H1 (cell line): Measurements from ENCODE around the gene SRRM4. TPM values are rescaled to one million over a fixed set of nuclear protein-coding genes. Genes with fewer than 3 reads are reported as not detected.

ENCODE experiments used
- CTCF ChIA-PET: fragments of 300-600 bp; sonication (Branson Sonifier 250); formaldehyde crosslinking; loops from one replicate; lab custom pipeline; 2021; ENCODE audit not compliant: partially characterized antibody; lab: Charles Lee
- POLR2A ChIA-PET: fragments of 300-600 bp; sonication (Branson Sonifier 250); formaldehyde crosslinking; loops from one replicate; lab custom pipeline; 2021; ENCODE audit warnings: inconsistent platforms; ENCODE audit not compliant: partially characterized antibody; lab: Charles Lee
- DNase-seq, 2 experiments: peaks; one replicate each; pipeline versions ENCODE4 v3.0.0 to v3.0.0-alpha.2; 2010 to 2022; ENCODE audit warnings: low spot score in 2 of 2, low read depth in 1 of 2, mixed read lengths in 1 of 2
- FAIRE-seq: peaks from 2 replicates; lab custom pipeline; 2011; peaks lifted over from hg19 to GRCh38; lab: Jason Lieb, UNC
- H2AFZ ChIP-seq: 2 replicates; pipeline ENCODE4 v1.8.1; 2012; ENCODE audit warnings: low read length, inconsistent platforms
- H2AK5ac ChIP-seq: 2 replicates; pipeline ENCODE4 v1.6.1; 2013; ENCODE audit warnings: low read depth, low read length
- H2BK120ac ChIP-seq: replicated peaks from 2 replicates; pipeline ENCODE3; 2013; ENCODE audit warnings: low read depth, low read length, inconsistent platforms
- H2BK12ac ChIP-seq: 2 replicates; pipeline ENCODE4 v1.6.1; 2013; ENCODE audit warnings: low read depth, low read length
- H2BK15ac ChIP-seq: 2 replicates; pipeline ENCODE4 v1.6.1; 2013; ENCODE audit warnings: low read length
- H2BK20ac ChIP-seq: 2 replicates; pipeline ENCODE4 v1.6.1; 2013; ENCODE audit warnings: low read length
- H2BK5ac ChIP-seq: 2 replicates; pipeline ENCODE4 v1.6.1; 2013; ENCODE audit warnings: low read depth, low read length
- H3K14ac ChIP-seq: 2 replicates; pipeline ENCODE4 v1.6.1; 2013; ENCODE audit warnings: inconsistent platforms; ENCODE audit not compliant: insufficient read length
- H3K18ac ChIP-seq: 2 replicates; pipeline ENCODE4 v1.6.1; 2013; ENCODE audit warnings: low read length; ENCODE audit errors: extremely low read depth
- H3K23ac ChIP-seq: 2 replicates; pipeline ENCODE4 v1.6.1; 2013; ENCODE audit warnings: inconsistent platforms; ENCODE audit not compliant: insufficient read length
- H3K23me2 ChIP-seq: 2 replicates; pipeline ENCODE4 v1.6.1; 2013; ENCODE audit warnings: low read depth, low read length
- H3K27ac ChIP-seq: 2 replicates; pipeline ENCODE4 v1.6.1; 2011; ENCODE audit warnings: low read depth, low read length, inconsistent platforms
- H3K27me3 ChIP-seq, 4 experiments: replicated peaks in 1 of 4; 1 replicate in 1 of 4; 2 replicates in 3 of 4; pipeline versions ENCODE4 v1.6.1 to v1.8.1; 2011 to 2013; ENCODE audit warnings: low read length in 3 of 4, mild to moderate bottlenecking in 3 of 4, inconsistent platforms in 2 of 4, mixed read lengths in 2 of 4, moderate library complexity in 1 of 4; ENCODE audit not compliant: control insufficient read depth in 3 of 4, insufficient read depth in 3 of 4; ENCODE audit errors: extremely low read depth in 1 of 4
- H3K36me3 ChIP-seq, 4 experiments: 2 replicates each; pipeline versions ENCODE4 v1.6.1 to v1.8.1; 2011 to 2013; ENCODE audit warnings: mild to moderate bottlenecking in 4 of 4, low read length in 3 of 4, moderate library complexity in 2 of 4, control low read depth in 1 of 4, inconsistent platforms in 1 of 4; ENCODE audit not compliant: insufficient read depth in 4 of 4, control insufficient read depth in 2 of 4
- H3K4ac ChIP-seq: replicated peaks from 2 replicates; pipeline ENCODE3; 2013; ENCODE audit warnings: low read length, low read depth, mixed read lengths, inconsistent platforms; ENCODE audit not compliant: insufficient read length
- H3K4me1 ChIP-seq, 4 experiments: replicated peaks in 1 of 4; 1 replicate in 1 of 4; 2 replicates in 3 of 4; pipeline versions ENCODE4 v1.6.1 to v1.8.1; 2011 to 2013; ENCODE audit warnings: low read length in 3 of 4, inconsistent platforms in 2 of 4, mixed read lengths in 1 of 4; ENCODE audit not compliant: insufficient read depth in 4 of 4, control insufficient read depth in 3 of 4
- H3K4me2 ChIP-seq, 2 experiments: 2 replicates each; pipeline versions ENCODE4 v1.6.1 to v1.8.1; 2011 to 2013; ENCODE audit warnings: low read depth in 2 of 2, low read length in 2 of 2, control low read depth in 1 of 2, inconsistent platforms in 1 of 2, mild to moderate bottlenecking in 1 of 2; ENCODE audit not compliant: insufficient read depth in 1 of 2
- H3K4me3 ChIP-seq, 4 experiments: fragments of 200-600, 300-600 bp in 1 of 4; sonication (generic), shearing (Covaris generic), sonication (Bioruptor Twin) in 1 of 4; 2 replicates each; pipeline versions ENCODE4 v1.5.1 to v1.8.1; 2011 to 2016; ENCODE audit warnings: low read length in 4 of 4, low read depth in 3 of 4, control low read depth in 2 of 4, inconsistent platforms in 2 of 4, mild to moderate bottlenecking in 2 of 4, mixed read lengths in 1 of 4, moderate library complexity in 1 of 4; ENCODE audit not compliant: insufficient read depth in 2 of 4; ENCODE audit errors: extremely low read depth in 1 of 4
- H3K56ac ChIP-seq: replicated peaks from 2 replicates; pipeline ENCODE3; 2013; ENCODE audit warnings: low read depth, mild to moderate bottlenecking, mixed read lengths, low read length, inconsistent platforms; ENCODE audit not compliant: insufficient read length
- H3K79me1 ChIP-seq: 2 replicates; pipeline ENCODE4 v1.6.1; 2013; ENCODE audit warnings: low read depth, low read length, control low read depth
- H3K79me2 ChIP-seq, 2 experiments: 2 replicates each; pipeline versions ENCODE4 v1.6.1 to v1.8.1; 2012 to 2013; ENCODE audit warnings: low read length in 2 of 2, mild to moderate bottlenecking in 2 of 2, inconsistent platforms in 1 of 2; ENCODE audit not compliant: insufficient read depth in 2 of 2, control insufficient read depth in 1 of 2
- H3K9ac ChIP-seq, 4 experiments: replicated peaks in 1 of 4; 1 replicate in 1 of 4; 2 replicates in 3 of 4; pipeline versions ENCODE4 v1.6.1 to v1.8.1; 2011 to 2013; ENCODE audit warnings: low read depth in 3 of 4, low read length in 3 of 4, control low read depth in 2 of 4, mild to moderate bottlenecking in 2 of 4, moderate library complexity in 2 of 4, inconsistent platforms in 1 of 4; ENCODE audit errors: extremely low read depth in 1 of 4
- H3K9me3 ChIP-seq, 2 experiments: 2 replicates each; pipeline versions ENCODE4 v1.6.1 to v1.8.1; 2012 to 2013; ENCODE audit warnings: mild to moderate bottlenecking in 2 of 2, moderate library complexity in 2 of 2, control low read depth in 1 of 2, inconsistent platforms in 1 of 2, low read depth in 1 of 2, low read length in 1 of 2, mixed read lengths in 1 of 2; ENCODE audit not compliant: insufficient read depth in 2 of 2
- H4K20me1 ChIP-seq, 2 experiments: replicated peaks in 1 of 2; 2 replicates each; pipeline versions ENCODE3 to v1.8.1; 2011 to 2013; ENCODE audit warnings: inconsistent platforms in 2 of 2, low read length in 2 of 2, mild to moderate bottlenecking in 1 of 2; ENCODE audit not compliant: insufficient read depth in 2 of 2, control insufficient read depth in 1 of 2
- H4K5ac ChIP-seq: 2 replicates; pipeline ENCODE4 v1.6.1; 2013; ENCODE audit warnings: low read length, low read depth, mixed read lengths, inconsistent platforms; ENCODE audit not compliant: insufficient read length
- H4K8ac ChIP-seq: 2 replicates; pipeline ENCODE4 v1.8.0; 2013; ENCODE audit warnings: mild to moderate bottlenecking, moderate library complexity, low read length, inconsistent platforms; ENCODE audit not compliant: insufficient read depth; ENCODE audit errors: extremely low read depth
- H4K91ac ChIP-seq: replicated peaks from 2 replicates; pipeline ENCODE3; 2013; ENCODE audit warnings: low read length, mixed read lengths, inconsistent platforms; ENCODE audit not compliant: insufficient read length
- CTBP2 ChIP-seq: IDR thresholded peaks from 2 replicates; pipeline ENCODE4 v1.7.0; 2011; ENCODE audit warnings: borderline replicate concordance, mild to moderate bottlenecking, moderate library complexity, mixed read lengths, low read length; ENCODE audit not compliant: insufficient read depth, insufficient read length
- HDAC2 ChIP-seq, 2 experiments: fragments of 300-600 bp in 1 of 2; sonication (generic) in 1 of 2; IDR thresholded peaks; 2 replicates each; pipeline ENCODE4 v1.6.1; 2011 to 2012; ENCODE audit warnings: low read depth in 2 of 2, low read length in 2 of 2, mild to moderate bottlenecking in 2 of 2, moderate library complexity in 2 of 2, borderline replicate concordance in 1 of 2, inconsistent platforms in 1 of 2
- KDM4A ChIP-seq: IDR thresholded peaks from one replicate; pipeline ENCODE4 v1.7.1; 2012; ENCODE audit warnings: low read depth, mild to moderate bottlenecking, moderate library complexity, low read length, inconsistent platforms; ENCODE audit not compliant: severe bottlenecking
- POLR2AphosphoS5 ChIP-seq: IDR thresholded peaks from 2 replicates; pipeline ENCODE4 v1.6.1; 2011; ENCODE audit warnings: low read depth, low read length
- RFX5 ChIP-seq: IDR thresholded peaks from 2 replicates; pipeline ENCODE4 v1.6.1; 2011; ENCODE audit warnings: low read depth, low read length, improper control_type of control experiment, borderline replicate concordance
- SIX5 ChIP-seq: IDR thresholded peaks from 2 replicates; pipeline ENCODE4 v1.6.1; 2011; ENCODE audit warnings: mild to moderate bottlenecking, low read depth, low read length
- SP4 ChIP-seq: IDR thresholded peaks from 2 replicates; pipeline ENCODE4 v1.6.1; 2012; ENCODE audit warnings: low read length, inconsistent platforms
- SRF ChIP-seq: IDR thresholded peaks from 2 replicates; pipeline ENCODE4 v1.6.1; 2011; ENCODE audit warnings: mild to moderate bottlenecking, low read depth, low read length, moderate library complexity
- WGBS, 2 experiments: shearing (Covaris generic) in 1 of 2; methylation state at CpG; one replicate each; pipeline versions ENCODE4 v1.1.6 to v1.1.7; 2013 to 2015; ENCODE audit warnings: low lambda C conversion rate in 2 of 2, mixed read lengths in 2 of 2, inconsistent platforms in 1 of 2, low coverage in 1 of 2, missing lambda C conversion rate in 1 of 2; ENCODE audit not compliant: insufficient replicate concordance in 2 of 2, insufficient coverage in 1 of 2, insufficient read length in 1 of 2; ENCODE audit errors: extremely low coverage in 1 of 2, missing lambda C conversion rate in 1 of 2; 5-methylcytosine and 5-hydroxymethylcytosine counted together
- polyA plus RNA-seq, 7 experiments: library from polyadenylated mRNA; depleted of rRNA in 3 of 7; stranded (reverse) in 5 of 7; unstranded in 2 of 7; fragments of >200 nt in 5 of 7; fragments of 200-250 nt in 2 of 7; gene quantifications; 1 replicate in 5 of 7; 2 replicates in 1 of 7; 4 replicates in 1 of 7; pipeline versions ENCODE4 v1.2.1 to v1.2.3, GENCODE V29; 2011 to 2013; ENCODE audit warnings: missing spikeins in 2 of 7, mixed read lengths in 2 of 7
- total RNA-seq: library from RNA; stranded (reverse); fragmentation: NEBNext Ultra II Directional; extraction: Animal tissue kit (Norgen Biotek cat#: 25700); gene quantifications from 2 replicates; pipeline ENCODE4 v1.2.1, GENCODE V29; 2021

Gene SRRM4
- total and polyA plus RNA-seq, 2 of the 8 experiments (the other 6 are each of a cell fraction or from before 2014, with no cell fraction given), result 0.53 to 1.1 TPM

DNA sequence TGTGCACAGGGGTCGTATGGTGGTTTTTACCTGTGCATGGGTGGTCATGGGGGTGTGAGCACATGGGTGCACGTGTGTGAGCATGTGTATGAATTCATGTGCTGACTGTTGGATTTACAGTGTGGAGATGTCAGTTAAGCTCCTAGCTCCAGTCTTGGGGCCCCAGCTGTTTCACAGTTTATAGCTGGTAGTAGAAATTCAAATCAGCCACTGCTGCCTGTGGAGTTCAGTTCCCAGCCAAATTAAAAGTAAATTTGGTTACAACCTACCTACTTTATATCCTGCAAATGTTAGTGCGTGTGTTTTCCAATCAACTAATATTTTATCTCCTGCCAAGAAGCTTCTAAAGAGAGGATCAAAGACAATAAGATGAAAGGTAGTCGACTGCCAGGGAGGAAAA lies 141.4 kb downstream of the SRRM4 start:
- WGBS, 2 experiments, result 86% methylated on average over 4 of the region's 4 CpGs; no CpG with 5 or more reads in 1 of the 2 experiments
- no peak overlapping the region for H3K4ac ChIP-seq
- no peak overlapping the region for H2BK12ac ChIP-seq
- H3K4me1 ChIP-seq, result peaks cover 0 to 2% (median 0%) of the 10 kb centered on the region in 4 experiments; a peak in 1 of 7 replicates
- H2BK20ac ChIP-seq, result no peak overlapping the region
- FAIRE-seq, result no peak
- POLR2A ChIA-PET, result interaction anchor here (1.8 to 1.9 kb wide), 2 partner anchors 11 to 30 kb away, joined by 6 to 7 read pairs; no protein-coding TSS in a partner anchor
- no peaks in the 10 kb centered on the region for H3K23me2 ChIP-seq
- CTCF ChIA-PET, result interaction anchor here (2.0 kb wide), 1 partner anchor 85 kb away, joined by 8 read pairs; no protein-coding TSS in a partner anchor
- H3K27me3 ChIP-seq, result no peaks in the 10 kb centered on the region
- H3K56ac ChIP-seq, result no peak overlapping the region
- no peak overlapping the region for H2AK5ac ChIP-seq
- H2BK120ac ChIP-seq, result no peak overlapping the region
- no peak overlapping the region for H2BK15ac ChIP-seq
- H3K18ac ChIP-seq, result no peak overlapping the region
- no peak overlapping the region for H3K4me3 ChIP-seq
- no peaks in the 10 kb centered on the region for H3K36me3 ChIP-seq
- H3K23ac ChIP-seq, result no peak overlapping the region
- H4K20me1 ChIP-seq, result no peaks in the 10 kb centered on the region
- H3K79me1 ChIP-seq, result no peaks in the 10 kb centered on the region
- TF ChIP-seq KDM4A (no peak), RFX5 (no peak), HDAC2 (IDR thresholded peaks at IDR 0.05; ENCODE audit: borderline replicate concordance in 1 of 2, low read depth in 2 of 2, low read length in 2 of 2) (no peak), SP4 (no peak), POLR2AphosphoS5 (no peak), SIX5 (no peak), CTBP2 (no peak), SRF (no peak)
- no peak overlapping the region for H3K4me2 ChIP-seq
- DNase-seq, result no peak
- H3K9me3 ChIP-seq, result no peaks in the 10 kb centered on the region
- H3K79me2 ChIP-seq, result no peaks in the 10 kb centered on the region
- no peak overlapping the region for H3K14ac ChIP-seq
- no peak overlapping the region for H2AFZ ChIP-seq
- H4K91ac ChIP-seq, result no peak overlapping the region
- H3K9ac ChIP-seq, result no peak overlapping the region
- H4K8ac ChIP-seq, result no peak overlapping the region
- no peak overlapping the region for H3K27ac ChIP-seq
- H4K5ac ChIP-seq, result no peak overlapping the region
- H2BK5ac ChIP-seq, result no peak overlapping the region
